HEK293 (cell line): ENCODE results near the gene SGIP1.
"Not testable (repeated sequence)": the region's sequence is repeated elsewhere in the genome, so short reads cannot be mapped to it uniquely, and the experiment has no call there.

ENCODE experiments used
- BCL11A ChIP-seq: fragments of 450-650 bp; formaldehyde crosslinking; IDR thresholded peaks from 2 replicates; pipeline ENCODE4 v1.5.1; 2016; ENCODE audit warnings: low read depth, missing biosample characterization, missing genetic modification characterization
- CTCF ChIP-seq: fragments of 450-650 bp; formaldehyde crosslinking; IDR thresholded peaks from 2 replicates; pipeline ENCODE4 v1.5.1; 2016; ENCODE audit warnings: missing biosample characterization, missing genetic modification characterization
- IKZF3 ChIP-seq: fragments of 450-650 bp; IDR thresholded peaks from 2 replicates; pipeline ENCODE4 v1.5.0; 2018; ENCODE audit warnings: missing biosample characterization, mild to moderate bottlenecking, missing genetic modification characterization, moderate library complexity
- PRDM10 ChIP-seq: fragments of 450-650 bp; formaldehyde crosslinking; IDR thresholded peaks from 2 replicates; pipeline ENCODE4 v1.5.1; 2016; ENCODE audit warnings: missing biosample characterization, missing genetic modification characterization
- ZBTB11 ChIP-seq: fragments of 450-650 bp; formaldehyde crosslinking; conservative IDR thresholded peaks from 2 replicates; pipeline ENCODE4 v1.5.1; 2016; ENCODE audit warnings: low read depth, missing biosample characterization, missing genetic modification characterization
- ZBTB6 ChIP-seq: fragments of 450-650 bp; formaldehyde crosslinking; IDR thresholded peaks from 2 replicates; pipeline ENCODE4 v1.5.1; 2017; ENCODE audit warnings: missing biosample characterization, missing genetic modification characterization
- ZNF362 ChIP-seq: fragments of 450-650 bp; formaldehyde crosslinking; IDR thresholded peaks from 2 replicates; pipeline ENCODE4 v1.5.1; 2016; ENCODE audit warnings: missing biosample characterization, missing genetic modification characterization
- ZNF580 ChIP-seq: fragments of 450-650 bp; formaldehyde crosslinking; IDR thresholded peaks from 2 replicates; pipeline ENCODE4 v1.5.1; 2016; ENCODE audit warnings: missing biosample characterization, missing genetic modification characterization
- ZNF830 ChIP-seq: fragments of 450-650 bp; IDR thresholded peaks from 2 replicates; pipeline ENCODE4 v1.5.0; 2018; ENCODE audit warnings: missing biosample characterization, missing genetic modification characterization, low read depth, mild to moderate bottlenecking, moderate library complexity
- ZXDB ChIP-seq: fragments of 450-650 bp; formaldehyde crosslinking; IDR thresholded peaks from 2 replicates; pipeline ENCODE4 v1.5.1; 2016; ENCODE audit warnings: missing biosample characterization, missing genetic modification characterization

GRCh38 chr1:66728716-66729115 lies 194.8 kb downstream of the SGIP1 start:
- not testable (repeated sequence) for TF ChIP-seq ZNF362 (tag by site-specific recombination); ZBTB6 (tag by site-specific recombination); ZNF580 (tag by site-specific recombination); CTCF (tag by site-specific recombination); ZXDB (tag by site-specific recombination); BCL11A; PRDM10 (tag by site-specific recombination); ZNF830 (tag by site-specific recombination); ZBTB11 (tag by site-specific recombination); IKZF3 (tag by site-specific recombination)
